GM18873 (cell line): ENCODE measurements around the gene OR10H2.
"Not testable (repeated sequence)": the region's sequence is repeated elsewhere in the genome, so short reads cannot be mapped to it uniquely, and the experiment has no call there.

Source experiments
- ATAC-seq: cut with Tn5 transposase; IDR thresholded peaks from one replicate; pipeline ENCODE4 v1.9.1; 2021; ENCODE audit warnings: mild to moderate bottlenecking, moderate library complexity, moderate number of reproducible peaks; ENCODE audit not compliant: unreplicated experiment, low FRiP score

OR10H2 gene, protein sequence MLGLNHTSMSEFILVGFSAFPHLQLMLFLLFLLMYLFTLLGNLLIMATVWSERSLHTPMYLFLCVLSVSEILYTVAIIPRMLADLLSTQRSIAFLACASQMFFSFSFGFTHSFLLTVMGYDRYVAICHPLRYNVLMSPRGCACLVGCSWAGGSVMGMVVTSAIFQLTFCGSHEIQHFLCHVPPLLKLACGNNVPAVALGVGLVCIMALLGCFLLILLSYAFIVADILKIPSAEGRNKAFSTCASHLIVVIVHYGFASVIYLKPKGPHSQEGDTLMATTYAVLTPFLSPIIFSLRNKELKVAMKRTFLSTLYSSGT

DNA sequence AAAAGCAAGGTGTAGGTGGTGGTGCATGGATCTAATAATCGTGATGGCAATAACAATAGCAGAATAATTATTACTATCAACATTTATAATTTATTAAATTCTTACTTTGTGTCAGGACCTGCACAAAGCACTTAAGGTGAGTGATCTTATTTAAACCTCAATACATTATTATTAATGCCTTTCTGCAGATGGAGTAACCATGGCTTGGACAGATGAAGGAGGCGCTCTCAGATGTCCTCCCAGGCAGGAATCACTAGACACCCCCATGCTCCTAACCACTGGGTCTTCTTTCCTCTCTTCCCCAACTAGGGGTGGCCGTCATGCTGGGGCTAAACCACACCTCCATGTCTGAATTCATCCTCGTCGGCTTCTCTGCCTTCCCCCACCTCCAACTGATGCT, at the start of gene OR10H2:
Gene OR10H2, plus strand, starts transcription at position 301 of the 400 bp plus-strand sequence. Its CDS starts 20 bp downstream, at position 321.
- no peak for ATAC-seq

DNA sequence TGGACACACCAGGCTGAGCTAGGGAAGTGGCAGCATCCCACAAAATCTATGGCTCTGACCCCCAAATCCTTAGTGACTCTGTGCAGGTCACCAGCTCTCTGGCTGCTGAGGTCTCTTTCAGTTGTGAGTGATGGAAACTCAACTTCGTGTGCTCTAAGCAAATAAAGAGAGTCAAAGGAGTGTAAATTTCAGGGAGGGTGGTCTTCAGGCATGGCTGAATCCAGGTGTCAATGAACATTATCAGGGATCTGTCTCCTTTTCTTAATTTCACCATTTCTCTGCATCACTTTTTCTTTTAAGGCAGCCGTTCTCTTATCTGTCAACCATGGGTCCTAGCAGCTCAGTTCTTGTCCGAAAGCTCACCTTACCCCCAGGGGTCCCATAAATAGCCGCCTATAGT, 48.7 kb upstream of the OR10H2 start:
- no peak for ATAC-seq

DNA sequence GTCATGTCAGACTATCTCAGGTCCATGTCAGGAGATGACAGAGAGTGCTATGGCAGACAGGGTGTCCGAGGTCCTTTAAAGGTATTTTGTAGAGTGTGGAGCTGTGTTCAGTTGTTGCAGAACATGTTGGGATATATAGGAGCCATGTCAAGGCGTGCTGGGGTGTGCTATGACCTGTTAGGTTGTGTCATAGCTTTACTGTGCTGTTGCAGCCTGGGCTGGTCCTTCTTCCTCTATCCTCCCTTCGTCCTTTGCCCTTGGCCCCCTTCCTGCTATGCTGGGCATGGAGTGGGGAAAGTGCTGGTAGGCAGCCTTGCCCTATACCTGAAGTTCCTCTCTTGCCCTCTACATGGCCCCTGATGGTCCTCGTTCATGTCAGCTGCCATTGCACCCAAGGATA, 48.0 kb upstream of the OR10H2 start:
- ATAC-seq, result not testable (repeated sequence)

DNA sequence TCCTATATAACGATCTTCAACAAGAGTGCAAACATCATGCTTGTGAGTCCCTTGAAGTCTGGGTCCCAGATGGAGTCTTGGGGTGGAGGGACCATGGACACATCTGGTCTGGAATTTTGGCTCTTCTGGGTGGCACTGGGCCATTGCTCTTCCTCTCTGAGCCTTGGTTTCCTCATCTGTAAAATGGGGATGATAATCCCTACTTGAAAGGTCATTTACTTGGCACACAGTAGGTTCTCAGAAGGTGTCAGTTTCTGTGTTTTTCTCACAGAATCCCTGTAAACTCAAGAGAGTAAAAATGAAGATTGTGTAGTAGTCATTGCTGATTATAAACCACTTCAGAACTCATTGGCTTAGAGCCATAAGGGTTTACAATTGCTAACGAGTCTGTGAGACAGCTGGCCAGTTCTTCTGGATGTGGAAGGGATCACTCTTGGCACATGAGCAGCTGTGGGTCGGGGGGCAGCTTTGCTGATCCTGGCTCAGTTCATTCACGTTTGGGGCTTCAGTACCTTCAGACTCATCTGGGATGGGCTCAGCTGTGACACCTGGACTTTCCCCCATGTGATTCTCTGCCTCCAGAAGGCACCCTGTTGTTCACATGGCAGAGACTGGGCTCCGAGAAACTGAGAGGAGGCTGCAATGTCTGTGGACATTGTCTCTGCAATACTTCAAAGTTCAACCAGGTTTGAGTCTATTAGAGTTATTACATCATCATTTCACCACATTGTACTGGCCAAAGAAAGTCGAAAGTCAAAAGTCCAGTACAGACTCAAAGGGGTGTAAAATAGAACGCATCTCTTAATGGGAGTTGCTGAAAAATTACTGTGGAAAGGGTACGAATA, 47.1 kb upstream of the OR10H2 start:
- no peak for ATAC-seq

DNA sequence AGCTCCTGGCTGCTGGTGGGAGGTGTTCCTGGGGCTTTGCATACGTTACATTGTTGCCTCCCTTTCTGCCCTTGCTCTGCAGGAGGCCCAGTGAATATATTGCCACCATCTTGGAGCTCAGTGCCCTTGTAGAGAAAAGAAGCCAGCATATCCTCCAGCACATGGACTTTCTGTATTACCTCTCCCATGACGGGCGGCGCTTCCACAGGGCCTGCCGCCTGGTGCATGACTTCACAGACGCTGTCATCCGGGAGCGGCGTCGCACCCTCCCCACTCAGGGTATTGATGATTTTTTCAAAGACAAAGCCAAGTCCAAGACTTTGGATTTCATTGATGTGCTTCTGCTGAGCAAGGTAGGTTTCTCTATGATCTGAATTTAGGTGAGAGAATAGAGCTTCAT, 44.4 kb upstream of the OR10H2 start:
- no peak for ATAC-seq

DNA sequence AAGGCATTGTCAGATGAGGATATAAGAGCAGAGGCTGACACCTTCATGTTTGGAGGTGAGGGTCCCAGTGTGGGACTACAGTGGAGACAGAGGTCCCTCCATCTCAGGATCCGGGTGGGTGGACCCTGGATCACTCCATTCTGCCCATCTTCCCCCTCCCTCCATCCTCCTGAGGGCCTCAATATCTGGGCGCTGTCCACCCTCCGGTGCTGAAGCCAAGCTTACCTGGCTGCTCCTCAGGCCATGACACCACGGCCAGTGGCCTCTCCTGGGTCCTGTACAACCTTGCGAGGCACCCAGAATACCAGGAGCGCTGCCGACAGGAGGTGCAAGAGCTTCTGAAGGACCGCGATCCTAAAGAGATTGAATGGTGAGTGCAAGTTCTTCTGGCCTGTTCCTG, 43.0 kb upstream of the OR10H2 start:
- no peak for ATAC-seq

DNA sequence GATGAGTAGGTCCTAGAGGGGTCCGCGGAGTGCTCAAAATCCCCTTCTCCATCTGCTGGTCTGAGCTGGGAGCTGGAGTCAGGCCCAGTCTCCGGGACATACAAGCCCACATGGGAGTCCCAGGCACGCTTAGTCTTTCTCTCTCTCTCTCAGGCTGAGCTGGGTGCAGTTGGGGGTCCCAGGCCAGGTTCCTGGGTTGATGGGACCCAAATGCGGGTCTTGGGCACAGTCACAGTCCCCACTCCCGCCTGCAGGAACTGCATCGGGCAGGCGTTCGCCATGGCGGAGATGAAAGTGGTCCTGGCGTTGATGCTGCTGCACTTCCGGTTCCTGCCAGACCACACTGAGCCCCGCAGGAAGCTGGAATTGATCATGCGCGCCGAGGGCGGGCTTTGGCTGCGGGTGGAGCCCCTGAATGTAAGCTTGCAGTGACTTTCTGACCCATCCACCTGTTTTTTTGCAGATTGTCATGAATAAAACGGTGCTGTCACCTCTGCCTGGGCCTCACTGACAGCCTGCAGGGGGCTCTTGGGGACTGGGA, 31.1 kb upstream of the OR10H2 start:
- ATAC-seq, result no peak

DNA sequence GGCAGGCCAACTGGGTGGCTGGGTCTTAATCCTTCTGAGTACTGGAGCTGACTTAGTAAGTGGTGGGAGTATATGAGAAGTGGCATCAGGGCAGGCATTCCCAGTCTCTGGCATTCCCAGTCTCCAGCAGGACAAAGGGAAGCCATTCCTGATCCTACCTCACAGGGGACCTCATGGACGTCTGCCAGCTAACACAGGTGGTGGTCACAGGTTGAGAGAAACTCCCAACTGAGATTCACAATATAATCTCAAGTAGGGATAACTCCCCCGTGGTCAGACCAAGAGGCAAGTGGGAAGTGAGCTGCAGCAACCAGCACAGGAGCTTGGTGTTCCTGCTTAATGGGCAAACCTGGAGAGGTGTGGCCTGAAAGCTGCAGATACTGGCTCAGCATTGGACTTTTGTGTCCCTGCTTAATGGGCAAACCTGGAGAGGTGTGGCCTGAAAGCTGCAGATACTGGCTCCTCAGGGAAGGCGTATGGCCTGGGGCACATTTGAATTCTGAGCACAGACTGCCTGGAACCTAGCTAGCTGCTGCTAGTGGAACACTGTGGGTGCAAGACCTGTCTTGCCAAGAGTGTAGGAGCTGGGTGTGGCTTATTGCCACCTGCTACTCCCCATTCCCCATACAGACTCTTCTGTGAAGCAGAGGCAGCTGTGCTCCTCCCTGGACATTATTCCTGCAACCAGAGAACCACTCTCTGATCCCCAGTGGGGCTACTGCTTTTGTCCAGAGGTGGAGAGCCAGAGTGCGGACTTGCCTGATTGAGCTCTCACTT, 25.9 kb upstream of the OR10H2 start:
- no peak for ATAC-seq

DNA sequence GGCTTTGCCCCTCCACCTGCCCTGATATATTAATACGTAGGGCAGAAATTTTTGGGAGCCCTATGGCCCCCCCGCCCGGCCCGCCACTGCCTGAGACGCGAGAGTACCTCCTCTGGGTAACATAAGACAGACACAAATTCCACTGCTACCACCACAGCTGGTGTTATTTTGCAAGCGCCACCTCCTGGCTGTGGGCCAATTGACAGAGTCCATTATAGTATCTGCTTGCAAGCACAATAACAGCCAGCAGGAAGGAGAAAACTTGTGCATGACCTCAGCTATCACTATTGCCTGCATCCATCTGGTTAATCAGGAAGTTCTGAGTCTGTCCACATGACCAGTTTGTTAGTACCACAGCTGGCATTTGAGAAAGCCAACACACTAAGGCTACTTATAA, 25.3 kb upstream of the OR10H2 start:
- no peak for ATAC-seq

DNA sequence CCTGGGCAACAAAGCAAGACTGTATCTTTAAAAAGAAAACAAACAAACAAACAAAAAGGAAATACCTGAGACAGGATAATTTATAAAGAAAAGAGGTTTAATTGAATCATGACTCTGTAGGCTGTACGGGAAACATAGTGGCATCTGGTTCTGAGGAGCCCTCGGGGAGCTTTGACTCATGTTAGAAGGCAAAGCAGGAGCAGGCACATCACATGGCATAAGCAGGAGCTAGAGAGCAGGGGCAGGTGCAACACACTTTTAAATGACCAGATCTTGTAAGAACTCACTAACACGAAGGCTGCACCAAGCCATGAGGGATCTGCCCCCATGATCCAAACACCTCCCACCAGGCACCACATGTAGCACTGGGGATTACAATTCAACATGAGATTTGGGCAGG, 13.2 kb upstream of the OR10H2 start:
- no peak for ATAC-seq

DNA sequence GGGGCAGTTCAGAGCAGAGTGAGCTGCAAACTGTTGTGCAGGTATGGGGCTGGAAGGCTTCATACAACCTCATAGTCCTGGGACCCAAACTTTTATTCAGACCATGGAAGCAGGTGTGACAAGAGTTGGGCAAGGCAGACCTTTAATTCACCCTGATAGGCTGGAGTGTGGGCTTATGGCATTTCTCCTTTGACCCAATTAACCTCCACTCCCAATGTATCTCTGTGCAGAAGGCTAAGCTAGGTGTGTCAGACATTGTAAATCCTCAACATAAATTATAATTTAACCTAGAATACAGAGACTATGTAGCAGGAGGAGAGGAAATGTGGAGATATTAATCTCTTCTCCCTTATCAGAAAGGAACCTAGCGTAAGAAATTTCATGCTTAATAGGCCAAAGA, 12.2 kb upstream of the OR10H2 start:
- ATAC-seq, result no peak

DNA sequence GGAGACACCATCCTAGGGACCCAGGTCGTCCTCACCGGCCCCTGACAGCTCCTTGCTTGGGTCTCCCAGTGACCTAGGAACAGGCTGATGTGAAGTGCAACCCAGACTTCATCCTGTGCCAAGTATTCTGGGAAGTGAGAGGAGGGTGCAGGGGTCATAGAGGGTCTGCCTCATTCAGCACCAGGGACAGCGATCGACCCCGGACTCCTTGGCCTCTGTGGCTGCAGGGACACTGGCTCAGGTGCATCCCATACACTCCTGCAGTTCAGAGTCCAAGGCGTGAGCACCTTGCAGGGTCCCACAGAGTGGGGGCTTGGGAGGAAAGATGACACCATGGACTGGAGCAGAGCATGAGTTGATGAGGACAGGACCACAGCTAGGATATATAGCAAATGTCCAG, 10.0 kb upstream of the OR10H2 start:
- ATAC-seq, result no peak

DNA sequence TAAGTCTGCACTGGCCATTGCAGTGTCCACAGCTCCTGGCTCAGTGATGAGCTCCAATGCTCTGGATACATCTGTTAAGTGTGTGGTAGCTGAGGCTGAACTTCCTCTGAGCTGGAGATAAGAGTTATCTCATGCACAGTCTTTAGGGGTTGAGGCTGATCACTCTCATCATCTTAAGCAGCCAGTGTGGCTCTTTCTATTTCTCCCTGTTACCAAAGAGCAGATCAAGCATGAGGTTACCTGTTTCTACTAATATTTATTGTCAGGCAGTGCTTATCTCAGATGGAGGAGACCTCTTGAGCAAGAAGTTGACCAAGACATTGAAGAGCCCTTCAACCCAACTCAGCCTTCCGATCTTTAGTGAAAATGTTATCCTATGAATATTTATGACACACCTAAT, 6.6 kb upstream of the OR10H2 start:
- no peak for ATAC-seq

DNA sequence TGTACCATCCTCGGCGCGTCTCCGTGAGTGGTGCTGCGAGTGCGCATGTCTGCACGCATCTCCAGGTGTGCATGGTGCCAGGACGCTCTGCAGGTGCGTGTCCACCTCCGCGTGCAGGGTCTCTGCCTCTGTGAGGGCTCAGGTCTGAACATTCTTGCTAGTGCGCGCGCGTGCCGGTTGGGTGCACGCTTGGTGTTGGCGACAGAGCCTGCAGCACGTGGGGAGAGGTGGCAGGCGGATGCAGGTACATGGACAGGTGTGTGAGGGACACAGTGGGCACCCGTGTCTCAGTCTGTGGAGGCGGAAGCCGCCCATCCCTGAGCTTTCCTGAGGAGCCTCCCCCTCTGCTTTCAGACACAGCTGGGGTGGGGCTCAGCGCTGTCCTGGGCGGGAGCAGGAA, 4.9 kb upstream of the OR10H2 start:
- no peak for ATAC-seq

DNA sequence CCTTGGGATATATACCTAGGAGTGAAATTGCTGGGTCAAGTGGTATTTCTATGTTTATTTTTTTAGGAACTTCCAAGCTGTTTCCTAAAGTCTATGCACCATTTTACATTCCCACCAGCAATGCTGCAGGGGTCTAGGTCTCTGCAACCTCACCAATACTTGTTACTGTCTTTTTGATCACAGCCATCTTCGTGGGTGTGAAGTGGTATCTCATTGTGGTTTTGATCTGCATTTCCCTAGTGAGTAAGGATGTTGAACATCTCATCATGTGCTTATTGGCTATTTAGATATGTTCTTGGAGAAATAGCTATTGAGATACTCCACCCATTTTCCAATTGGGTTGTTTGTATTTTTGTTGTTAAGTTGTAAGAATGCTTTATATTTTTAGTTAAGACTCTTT, 2.7 kb downstream of the OR10H2 start:
- no peak for ATAC-seq

DNA sequence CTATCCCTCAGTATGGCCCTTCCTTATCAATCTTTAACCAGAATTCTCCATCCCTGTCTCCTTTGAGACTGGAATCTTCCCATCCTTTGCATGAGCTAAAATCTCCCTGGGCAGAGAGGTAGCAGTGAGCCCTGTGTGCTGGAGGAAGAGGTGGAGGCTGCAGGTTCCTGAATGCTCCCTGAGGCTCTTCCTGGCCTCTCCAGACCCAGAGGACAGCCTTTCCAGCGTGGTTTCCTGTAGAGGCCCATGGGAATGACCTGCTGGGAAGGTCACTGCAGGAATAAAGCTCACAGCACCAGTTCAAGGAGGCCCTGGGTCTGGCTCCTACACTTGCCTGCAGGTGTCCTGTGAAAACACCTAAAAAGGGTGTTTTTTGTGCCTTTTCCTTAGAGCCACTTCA, 4.6 kb downstream of the OR10H2 start:
- no peak for ATAC-seq

DNA sequence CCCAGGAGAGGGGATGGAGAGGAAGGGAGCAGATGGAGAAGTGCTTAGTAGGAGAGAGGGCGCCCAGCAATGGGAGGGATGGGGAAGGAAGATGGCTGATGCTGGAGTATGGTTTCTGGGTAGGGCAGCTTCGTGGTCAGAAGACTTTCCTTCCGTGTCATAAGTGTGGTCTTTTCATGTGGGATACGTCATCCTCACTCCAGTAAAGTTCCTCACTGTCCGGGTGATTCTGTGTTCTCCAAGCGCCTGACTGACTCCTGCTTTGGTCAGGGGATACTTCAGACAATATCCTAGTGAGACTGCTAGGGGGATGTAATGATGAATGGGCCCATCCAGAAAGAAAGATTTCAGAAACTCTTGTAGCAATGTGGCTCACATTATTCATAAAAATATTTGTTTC, 6.1 kb downstream of the OR10H2 start:
- ATAC-seq, result no peak

DNA sequence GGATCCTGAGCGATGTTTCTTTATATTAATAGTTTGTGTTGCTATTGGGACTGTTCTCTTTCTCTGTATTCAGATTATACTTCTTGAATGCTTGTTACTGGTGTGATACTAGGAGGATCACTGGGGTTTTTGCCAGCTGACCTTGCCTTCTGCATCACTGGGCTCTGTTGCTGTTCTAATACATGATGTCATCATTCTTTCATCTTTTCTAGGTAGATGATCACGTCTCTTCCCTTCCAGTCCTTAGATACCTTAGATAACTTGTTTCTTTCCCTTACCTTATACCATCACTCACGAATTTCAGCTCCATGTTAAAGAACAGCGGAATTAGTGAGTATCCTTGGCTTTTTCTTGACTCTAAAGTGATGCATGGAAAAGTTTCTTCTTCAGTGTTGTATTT, 9.9 kb downstream of the OR10H2 start, which contains the start of gene OR10H3:
Gene OR10H3, plus strand, starts transcription at position 264 of the 400 bp plus-strand sequence. CDS start 3,408 bp downstream, outside the sequence.
- no peak for ATAC-seq

DNA sequence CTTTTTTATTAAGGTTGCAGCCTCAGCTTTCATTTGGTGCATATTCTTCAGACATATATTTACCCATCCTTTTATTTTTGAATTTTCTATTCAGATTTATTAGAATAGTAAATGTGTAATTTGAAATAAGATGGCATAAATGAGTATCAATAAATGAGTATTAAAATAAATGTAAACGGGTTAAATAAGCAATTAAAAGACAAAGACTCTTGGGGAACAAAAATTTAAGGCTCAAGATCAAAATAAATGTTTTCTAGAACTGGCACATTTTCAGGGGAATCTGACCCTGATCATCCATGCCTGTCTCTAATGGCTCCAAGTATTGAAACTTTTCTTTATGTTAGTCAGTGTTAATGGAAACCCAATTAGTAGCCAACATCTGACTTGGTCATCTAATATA, 13.0 kb downstream of the OR10H2 start:
- ATAC-seq, result no peak

DNA sequence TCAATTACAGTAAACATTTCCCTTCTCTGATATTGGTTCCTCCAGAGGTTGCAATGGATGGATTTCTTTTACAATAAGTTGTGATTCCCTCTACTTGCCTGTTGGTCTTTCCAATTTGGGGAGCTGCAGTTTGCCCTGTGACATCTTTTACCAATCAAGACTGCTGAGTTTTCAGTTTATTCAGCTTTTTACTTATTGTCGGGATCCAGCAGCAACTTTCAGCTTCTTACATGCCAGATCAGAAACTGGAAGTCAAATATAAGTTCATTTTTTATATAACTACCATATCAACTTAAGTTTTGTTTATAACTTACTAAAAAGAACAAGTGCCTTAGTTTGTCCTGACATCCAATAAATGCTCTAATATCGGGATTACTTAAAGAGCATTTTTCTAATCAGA, 20.4 kb downstream of the OR10H2 start:
- ATAC-seq, result no peak

DNA sequence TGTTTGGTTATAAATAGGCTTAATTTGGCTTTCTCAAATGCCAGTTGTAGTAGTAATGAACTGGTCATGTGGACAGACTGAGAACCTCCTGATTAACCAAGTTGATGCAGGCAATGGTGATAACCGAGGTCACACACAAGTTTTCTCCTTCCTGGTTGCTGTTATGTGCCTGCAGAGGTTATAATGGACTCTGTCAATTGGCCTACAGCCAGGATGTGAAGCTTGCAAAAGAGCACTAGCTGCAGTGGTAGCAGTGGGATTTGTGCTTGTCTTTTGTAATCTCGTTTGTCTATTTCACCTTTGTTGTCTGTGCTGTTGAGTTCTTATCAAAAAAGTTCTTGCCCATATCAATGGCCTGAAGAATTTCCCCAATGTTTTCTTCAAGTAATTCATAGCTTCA, 30.6 kb downstream of the OR10H2 start:
- ATAC-seq, result no peak
